IMR-90 (cell line): ENCODE results near the gene HNRNPAB. TPM values are rescaled to one million over a fixed set of nuclear protein-coding genes. Genes with fewer than 3 reads are reported as not detected.

ENCODE experiments used
- ATAC-seq: fragments of 200-7000 bp; cut with Tn5 transposase; 2 replicates; pipeline ENCODE4 v1.9.1; 2020; ENCODE audit warnings: low read depth, mild to moderate bottlenecking, moderate library complexity
- BruUV-seq: library from RNA; stranded (reverse); fragments of 400-500 nt; replicated peaks from 2 replicates; lab custom pipeline; 2021; lab: Mats Ljungman, UMichigan
- CTCF ChIA-PET: fragments of 300-600 bp; formaldehyde crosslinking; extraction: SDS; loops from one replicate; lab custom pipeline; 2021; ENCODE audit warnings: antibody characterized with exemption; lab: Yijun Ruan, JAX
- POLR2A ChIA-PET: fragments of 300-600 bp; sonication (Branson Sonifier 250); formaldehyde crosslinking; loops from one replicate; lab custom pipeline; 2022; ENCODE audit warnings: antibody characterized with exemption; ENCODE audit not compliant: unreplicated experiment; lab: Charles Lee
- DNase-seq: peaks from one replicate; pipeline ENCODE4 v3.0.0; 2013
- H2AFZ ChIP-seq: replicated peaks from 2 replicates; pipeline ENCODE3; 2013; ENCODE audit warnings: low read length, mild to moderate bottlenecking; ENCODE audit not compliant: poor library complexity
- H2AK5ac ChIP-seq: 2 replicates; pipeline ENCODE4 v1.6.1; 2013; ENCODE audit warnings: low read depth, low read length, inconsistent platforms
- H2AK9ac ChIP-seq: replicated peaks from 2 replicates; pipeline ENCODE3; 2013; ENCODE audit warnings: mild to moderate bottlenecking, low read depth, low read length, moderate library complexity; ENCODE audit not compliant: poor library complexity
- H2BK120ac ChIP-seq: 2 replicates; pipeline ENCODE4 v1.6.1; 2013; ENCODE audit warnings: low read depth, low read length, inconsistent platforms
- H2BK15ac ChIP-seq: 3 replicates; pipeline ENCODE4 v1.6.1; 2013; ENCODE audit warnings: low read depth, low read length, inconsistent platforms
- H2BK20ac ChIP-seq: 2 replicates; pipeline ENCODE4 v1.6.1; 2013; ENCODE audit warnings: low read depth, mild to moderate bottlenecking, inconsistent platforms, low read length, moderate library complexity
- H2BK5ac ChIP-seq: 2 replicates; pipeline ENCODE4 v1.6.1; 2013; ENCODE audit warnings: mild to moderate bottlenecking, low read depth, low read length, inconsistent platforms; ENCODE audit not compliant: poor library complexity, severe bottlenecking
- H3K14ac ChIP-seq: replicated peaks from 2 replicates; pipeline ENCODE4 v1.6.1; 2013; ENCODE audit warnings: low read depth, low read length, inconsistent platforms
- H3K18ac ChIP-seq: 2 replicates; pipeline ENCODE4 v1.6.1; 2013; ENCODE audit warnings: low read depth, low read length, control low read depth
- H3K23ac ChIP-seq: 2 replicates; pipeline ENCODE4 v1.6.1; 2013; ENCODE audit warnings: low read depth, low read length, inconsistent platforms
- H3K27ac ChIP-seq: 2 replicates; pipeline ENCODE4 v1.5.1; 2013; ENCODE audit warnings: mild to moderate bottlenecking, control low read depth, low read length; ENCODE audit not compliant: insufficient read depth
- H3K27me3 ChIP-seq: 2 replicates; pipeline ENCODE4 v1.6.1; 2013; ENCODE audit warnings: low read length; ENCODE audit not compliant: control insufficient read depth, insufficient read depth
- H3K36me3 ChIP-seq: 2 replicates; pipeline ENCODE4 v1.6.1; 2013; ENCODE audit warnings: low read length, mixed read lengths; ENCODE audit not compliant: control insufficient read depth, insufficient read depth
- H3K4ac ChIP-seq: 2 replicates; pipeline ENCODE4 v1.6.1; 2013; ENCODE audit warnings: low read depth, low read length, inconsistent platforms
- H3K4me1 ChIP-seq: 2 replicates; pipeline ENCODE4 v1.6.1; 2013; ENCODE audit warnings: low read length, mixed read lengths; ENCODE audit not compliant: control insufficient read depth, insufficient read depth
- H3K4me2 ChIP-seq: 2 replicates; pipeline ENCODE4 v1.6.1; 2013; ENCODE audit warnings: low read depth, mild to moderate bottlenecking, control low read depth, low read length, moderate library complexity
- H3K4me3 ChIP-seq: 2 replicates; pipeline ENCODE4 v1.5.1; 2013; ENCODE audit warnings: low read depth, mild to moderate bottlenecking, control low read depth, low read length, moderate library complexity; ENCODE audit not compliant: insufficient read depth
- H3K56ac ChIP-seq: 2 replicates; pipeline ENCODE4 v1.6.1; 2013; ENCODE audit warnings: low read length, inconsistent platforms; ENCODE audit not compliant: insufficient read depth; ENCODE audit errors: extremely low read depth
- H3K79me1 ChIP-seq, 2 experiments: 2 replicates each; pipeline ENCODE4 v1.6.1; 2013; ENCODE audit warnings: low read length in 2 of 2, inconsistent platforms in 1 of 2, low read depth in 1 of 2
- H3K9ac ChIP-seq: 2 replicates; pipeline ENCODE4 v1.6.1; 2013; ENCODE audit warnings: low read depth, low read length, control low read depth
- H3K9me1 ChIP-seq: 2 replicates; pipeline ENCODE4 v1.6.1; 2013; ENCODE audit warnings: low read length, inconsistent platforms; ENCODE audit not compliant: insufficient read depth
- H3K9me3 ChIP-seq: 2 replicates; pipeline ENCODE4 v1.6.1; 2013; ENCODE audit warnings: low read length; ENCODE audit not compliant: control insufficient read depth, insufficient read depth
- H4K20me1 ChIP-seq: 2 replicates; pipeline ENCODE4 v1.6.1; 2013; ENCODE audit warnings: low read length, inconsistent platforms; ENCODE audit not compliant: insufficient read depth
- H4K5ac ChIP-seq: 2 replicates; pipeline ENCODE4 v1.6.1; 2013; ENCODE audit warnings: mild to moderate bottlenecking, low read depth, low read length, control low read depth
- H4K8ac ChIP-seq, 2 experiments: 2 replicates each; pipeline ENCODE4 v1.6.1; 2013; ENCODE audit warnings: low read depth in 2 of 2, low read length in 2 of 2, control low read depth in 1 of 2, inconsistent platforms in 1 of 2
- H4K91ac ChIP-seq: 2 replicates; pipeline ENCODE4 v1.6.1; 2013; ENCODE audit warnings: low read depth, low read length, inconsistent platforms; ENCODE audit not compliant: insufficient read depth
- BHLHE40 ChIP-seq: fragments of 150-350 bp; IDR thresholded peaks from 2 replicates; pipeline ENCODE4 v1.6.1; 2016; ENCODE audit warnings: mild to moderate bottlenecking, low read depth, low read length
- FOS ChIP-seq: fragments of 150-350 bp; IDR thresholded peaks from 2 replicates; pipeline ENCODE4 v1.6.1; 2016; ENCODE audit warnings: low read depth, low read length
- MAFK ChIP-seq: IDR thresholded peaks from 2 replicates; pipeline ENCODE4 v1.6.1; 2012; ENCODE audit warnings: low read depth, low read length, improper control_type of control experiment
- MAZ ChIP-seq: IDR thresholded peaks from 2 replicates; pipeline ENCODE4 v1.6.1; 2012; ENCODE audit warnings: low read depth, mild to moderate bottlenecking, low read length, improper control_type of control experiment, moderate library complexity, borderline replicate concordance
- NFE2L2 ChIP-seq: fragments of 150-350 bp; IDR thresholded peaks from 2 replicates; pipeline ENCODE4 v1.6.1; 2016; ENCODE audit warnings: low read depth, mild to moderate bottlenecking, low read length
- WGBS, 2 experiments: methylation state at CpG; one replicate each; pipeline versions ENCODE4 v1.1.5 to v1.1.7; 2013; ENCODE audit warnings: missing lambda C conversion rate in 2 of 2; ENCODE audit not compliant: insufficient read length in 1 of 2; ENCODE audit errors: extremely low coverage in 2 of 2; 5-methylcytosine and 5-hydroxymethylcytosine counted together
- dilution Hi-C: fragments of 300-500 bp; cut with HindIII; formaldehyde crosslinking; loops from one replicate; pipeline ENCODE4 v1.14.3; 2018; ENCODE audit warnings: low sequenced_read_pairs; ENCODE audit not compliant: unreplicated experiment
- in situ Hi-C: fragments of 300-500 bp; cut with MboI; formaldehyde crosslinking; loops from 3 replicates; pipeline ENCODE4 v1.14.3; 2019; ENCODE audit warnings: low sequenced_read_pairs, inconsistent platforms, mixed read lengths
- intact Hi-C: fragments of 100-400 bp; cut with micrococcal nuclease; formaldehyde crosslinking; loops from 2 replicates; pipeline ENCODE4 v1.10.0; 2022
- polyA plus RNA-seq, 3 experiments: library from polyadenylated mRNA; depleted of rRNA; stranded (reverse); fragments of >200 nt; gene quantifications; 2 replicates each; pipeline ENCODE4 v1.2.3, GENCODE V29; 2012; ENCODE audit warnings: low replicate concordance in 1 of 3
- total RNA-seq: library from RNA; depleted of rRNA; stranded (reverse); fragments of >200 nt; gene quantifications from 2 replicates; pipeline ENCODE4 v1.2.3, GENCODE V29; 2012

The HNRNPAB gene
- total and polyA plus RNA-seq, 2 of the 4 experiments (the other 2 are of a cell fraction), result 32.1 to 128 TPM

DNA sequence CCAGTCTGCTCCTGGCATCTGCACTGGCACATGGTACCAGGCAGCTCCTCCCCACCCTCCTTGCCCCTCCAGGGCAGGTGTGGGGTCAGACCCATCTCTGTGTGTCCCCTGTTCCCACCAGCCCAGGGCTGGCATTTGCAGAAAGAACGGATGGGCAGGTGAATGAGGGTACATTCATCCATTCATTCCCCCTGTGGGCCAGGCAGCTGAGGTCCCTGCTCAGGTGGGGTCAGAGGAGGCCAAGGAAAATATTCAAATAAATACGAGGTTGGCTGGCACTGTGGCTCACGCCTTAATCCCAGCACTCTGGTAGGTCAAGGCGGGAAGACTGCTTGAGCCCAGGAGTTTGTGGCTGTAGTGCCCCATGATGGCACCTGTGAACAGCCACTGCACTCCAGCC is 53.3 kb downstream of the HNRNPAB start:
- Histone ChIP-seq H3K4me1 (no peaks in the 10 kb centered on the region), H3K18ac (no peak overlapping the region), H3K79me1 (no peaks in the 10 kb centered on the region), H2AFZ (no peak overlapping the region), H3K23ac (no peak overlapping the region), H2BK120ac (no peak overlapping the region), H3K4me3 (no peak overlapping the region), H2AK5ac (no peak overlapping the region), H3K9me1 (no peaks in the 10 kb centered on the region), H3K27ac (no peak overlapping the region), H3K4ac (no peak overlapping the region), H2BK20ac (no peak overlapping the region), H3K56ac (no peak overlapping the region; the same call in 1 of the 2 replicates), H4K20me1 (no peaks in the 10 kb centered on the region), H4K8ac (no peak overlapping the region), H4K5ac (no peak overlapping the region), H3K9ac (no peak overlapping the region), H3K4me2 (no peak overlapping the region), H2BK15ac (no peak overlapping the region), H2BK5ac (no peak overlapping the region), H2AK9ac (no peak overlapping the region), H3K9me3 (no peaks in the 10 kb centered on the region), H3K27me3 (peaks cover 2% of the 10 kb centered on the region; the same call in 1 of the 2 replicates), H3K14ac (no peak overlapping the region), H4K91ac (no peak overlapping the region), H3K36me3 (no peaks in the 10 kb centered on the region)
- WGBS, 2 experiments, result 83% methylated on average over 2 of the region's 4 CpGs; no CpG with 5 or more reads in 1 of the 2 experiments
- POLR2A ChIA-PET, result no interaction called here
- no peak for TF ChIP-seq MAZ
- no peak for TF ChIP-seq MAFK
- no peak for TF ChIP-seq BHLHE40
- no peak for TF ChIP-seq NFE2L2
- TF ChIP-seq FOS, result no peak
- dilution Hi-C loops (no loop called here), intact Hi-C loops (no loop called here), in situ Hi-C loops (no loop called here)
- CTCF ChIA-PET, result no interaction called here
- DNase-seq (no peak), ATAC-seq (no peak)
- no TSS peak for BruUV-seq
